EH (cell line): ENCODE results near the gene MAP1LC3B2.

Experiments used
- DNase-seq: peaks from one replicate; pipeline ENCODE4 v3.0.0-alpha.2; 2015; ENCODE audit warnings: low read depth

Gene MAP1LC3B2

GRCh38 chr12:116559162-116559935, at the start of gene MAP1LC3B2:
TSS of gene MAP1LC3B2 (plus strand) at chr12:116559381. CDS start at chr12:116575943, 16,562 bp downstream.
- DNase-seq, result peak; percentile 51

- no peak for DNase-seq
Measured at GRCh38 chr12:116513944-116514343, 45.2 kb upstream of the MAP1LC3B2 start.

DNA sequence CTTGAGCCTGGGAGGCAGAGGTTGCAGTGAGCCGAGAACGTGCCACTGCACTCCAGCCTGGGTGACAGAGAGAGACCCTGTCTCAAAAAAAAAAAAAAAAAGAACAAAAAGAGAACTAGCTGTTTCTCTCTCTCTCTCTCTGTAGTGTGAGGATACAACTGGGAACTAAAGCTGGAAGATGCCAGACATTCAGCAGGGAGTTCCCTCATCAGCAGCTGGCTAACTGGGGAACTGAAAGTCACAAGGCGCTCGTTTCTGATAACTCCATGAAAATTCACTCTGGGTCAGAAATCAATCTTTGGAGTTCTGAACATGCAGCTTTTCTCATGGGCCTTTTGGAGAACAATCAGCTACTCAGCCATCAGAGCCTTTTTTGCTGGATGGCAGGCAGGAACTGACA, 43.5 kb upstream of the MAP1LC3B2 start:
- DNase-seq, result no peak

DNA sequence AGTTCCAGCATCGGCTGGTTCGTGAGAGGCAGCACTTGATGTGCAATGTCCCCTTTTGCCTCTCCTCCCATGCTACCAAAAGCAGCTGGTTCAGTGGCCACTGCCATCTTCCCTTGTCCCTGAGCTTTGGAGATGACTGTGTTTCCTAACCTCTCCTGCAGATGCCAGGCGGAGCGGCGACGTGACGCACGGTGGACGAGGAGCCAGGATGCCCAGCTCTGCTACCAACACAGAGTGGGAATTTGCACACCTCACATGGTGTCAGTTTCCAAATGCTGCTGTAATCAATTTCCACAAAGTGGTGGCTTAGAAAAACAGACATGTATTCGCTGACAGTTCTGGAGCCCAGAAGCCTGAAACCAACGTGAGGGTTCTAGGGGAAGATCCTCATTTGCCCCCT, 42.5 kb upstream of the MAP1LC3B2 start:
- no peak for DNase-seq

DNA sequence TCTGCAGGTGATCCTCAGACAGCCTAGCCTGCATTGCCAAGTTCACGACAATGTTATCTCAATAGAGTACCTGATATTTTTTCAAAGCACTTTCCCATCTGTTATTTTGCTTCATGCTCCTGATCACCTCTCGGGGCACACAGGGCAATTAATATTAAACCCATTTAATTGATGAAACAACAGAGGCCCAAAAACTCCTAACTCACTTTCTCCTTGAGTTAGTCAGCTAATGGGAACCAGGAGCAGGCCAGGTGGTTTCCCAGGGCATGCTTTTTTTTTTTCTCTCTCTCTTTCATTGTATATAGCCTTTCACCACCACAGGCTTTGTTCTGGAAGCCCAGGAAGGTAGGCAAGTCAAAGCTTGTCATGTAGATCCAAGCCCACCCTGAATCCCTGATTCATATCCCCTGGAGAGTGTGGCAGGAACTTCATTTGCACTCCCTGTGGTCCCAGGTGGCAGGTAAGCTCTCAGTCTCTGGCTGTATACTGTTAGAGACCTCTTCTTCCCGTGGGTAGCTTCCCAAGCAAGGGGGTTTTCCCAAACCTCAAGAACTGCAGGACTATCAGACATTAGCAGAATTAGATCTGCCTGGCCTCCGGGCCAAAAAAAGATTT, 41.6 kb upstream of the MAP1LC3B2 start:
- DNase-seq, result no peak

DNA sequence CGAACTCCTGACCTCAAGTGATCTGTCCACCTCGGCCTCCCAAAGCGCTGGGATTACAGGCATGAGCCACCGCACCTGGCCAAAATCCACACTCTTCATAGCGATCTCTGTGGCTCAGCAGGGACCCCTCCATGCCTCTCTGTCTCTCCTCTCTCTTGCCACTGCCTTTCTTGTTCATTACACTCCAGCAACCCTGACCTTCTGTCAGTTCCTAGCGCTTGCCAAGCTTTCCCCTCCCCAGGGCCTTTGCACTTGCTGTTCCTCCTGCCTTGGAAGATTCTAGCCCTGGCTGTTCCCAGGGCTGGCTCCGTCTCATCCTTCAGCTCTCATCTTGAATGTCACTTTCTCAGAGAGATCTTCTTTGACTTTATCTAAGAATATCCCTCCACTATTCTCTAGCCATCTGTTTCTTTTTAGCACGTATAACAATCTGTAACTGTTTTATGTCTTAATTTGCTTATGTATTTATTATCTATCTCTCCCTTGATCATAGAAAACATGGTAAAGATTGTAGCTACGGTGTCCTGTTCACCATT, 38.9 kb upstream of the MAP1LC3B2 start:
- DNase-seq, result no peak

GRCh38 chr12:116520801-116521471, 38.2 kb upstream of the MAP1LC3B2 start:
- peak; percentile 90 for DNase-seq

- no peak for DNase-seq
Measured at GRCh38 chr12:116524311-116524710, 34.9 kb upstream of the MAP1LC3B2 start.

- peak; percentile 55 for DNase-seq
Measured at GRCh38 chr12:116524964-116525379, 34.2 kb upstream of the MAP1LC3B2 start.

DNA sequence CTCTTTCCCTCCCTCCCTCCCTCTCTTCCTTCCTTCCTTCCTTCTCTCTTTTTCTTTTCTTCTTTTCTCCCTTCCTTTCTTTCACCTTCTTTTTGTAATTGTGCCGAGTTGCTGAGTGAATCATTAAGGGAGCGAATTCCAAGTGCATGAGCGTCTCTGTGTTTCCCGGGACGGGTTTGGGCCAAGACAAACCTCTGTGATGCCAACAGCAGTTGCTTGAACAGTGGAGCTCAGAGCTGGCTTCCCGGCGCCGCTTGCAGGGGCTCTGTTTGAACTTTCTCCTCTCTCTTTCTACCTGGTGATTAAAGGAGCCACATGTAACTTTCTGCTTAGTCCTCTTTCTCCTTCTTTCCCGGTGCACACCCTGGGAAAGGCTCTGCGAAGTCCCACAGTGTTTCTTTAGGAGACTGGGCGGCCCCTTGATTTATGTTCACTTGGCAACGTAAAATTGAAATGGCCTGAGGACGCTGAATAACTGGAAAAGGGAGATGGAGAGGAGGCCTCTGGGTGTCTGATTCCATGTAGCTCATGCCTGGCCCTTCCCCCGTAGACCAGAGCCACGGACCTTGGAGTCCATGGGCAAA, 33.7 kb upstream of the MAP1LC3B2 start:
- peak; percentile 95 for DNase-seq

DNA sequence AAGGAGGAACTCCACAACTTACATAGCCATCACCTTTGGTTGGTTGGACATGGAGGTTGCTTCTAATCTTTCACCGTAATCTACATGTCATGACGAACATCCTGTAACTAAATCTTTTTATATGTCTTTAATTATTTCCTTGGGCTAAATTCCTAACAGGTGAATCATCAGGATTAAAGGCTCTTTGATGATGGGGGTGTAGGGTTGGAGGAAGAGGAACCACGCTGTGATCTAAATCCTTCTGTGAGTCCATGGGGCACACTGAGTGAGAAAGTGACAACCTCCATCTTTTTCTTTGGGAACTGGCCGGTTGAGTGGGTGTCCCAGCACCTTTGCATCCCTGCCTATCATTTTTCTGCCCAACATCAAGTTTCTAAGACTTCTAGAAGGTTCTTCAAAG, 31.1 kb upstream of the MAP1LC3B2 start:
- peak; percentile 89 for DNase-seq

DNA sequence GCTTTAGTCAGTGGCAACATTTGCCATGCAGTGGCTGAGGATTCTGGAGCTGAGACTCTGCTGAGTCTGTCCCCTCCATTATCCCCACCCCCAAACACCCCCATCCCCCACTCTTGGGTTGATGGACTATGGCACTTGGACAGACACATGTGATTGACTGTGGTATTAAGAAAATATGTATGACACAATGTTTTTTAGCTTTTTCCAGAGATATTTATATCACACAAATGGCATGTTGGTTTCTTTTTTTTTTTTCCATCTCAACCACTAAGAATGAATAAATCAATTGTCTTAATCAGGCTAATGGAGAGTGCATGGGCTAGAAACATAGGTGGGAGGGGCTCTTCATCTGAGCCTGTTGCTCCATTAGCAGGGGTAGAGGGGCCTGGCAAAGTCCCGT, 30.7 kb upstream of the MAP1LC3B2 start:
- DNase-seq, result peak; percentile 77

DNA sequence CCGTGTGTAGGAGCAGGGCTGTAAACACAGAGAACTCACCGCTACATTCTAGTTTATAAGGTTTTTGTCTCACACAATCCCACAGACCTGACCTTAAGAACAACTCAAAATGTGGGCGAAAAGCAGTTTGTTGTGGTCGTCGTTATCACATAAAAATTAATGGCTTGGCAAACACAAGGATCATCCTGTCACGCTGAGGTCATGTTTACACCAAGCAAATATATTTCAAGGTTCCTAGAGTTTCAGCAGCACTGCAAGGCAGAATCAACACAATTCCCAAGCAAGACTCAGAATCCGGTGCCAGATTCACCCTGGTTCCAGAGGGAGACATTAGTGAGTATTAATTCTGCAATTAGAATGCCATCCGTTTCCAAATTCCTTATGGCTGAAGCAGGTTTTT, 30.1 kb upstream of the MAP1LC3B2 start:
- peak; percentile 90 for DNase-seq

DNA sequence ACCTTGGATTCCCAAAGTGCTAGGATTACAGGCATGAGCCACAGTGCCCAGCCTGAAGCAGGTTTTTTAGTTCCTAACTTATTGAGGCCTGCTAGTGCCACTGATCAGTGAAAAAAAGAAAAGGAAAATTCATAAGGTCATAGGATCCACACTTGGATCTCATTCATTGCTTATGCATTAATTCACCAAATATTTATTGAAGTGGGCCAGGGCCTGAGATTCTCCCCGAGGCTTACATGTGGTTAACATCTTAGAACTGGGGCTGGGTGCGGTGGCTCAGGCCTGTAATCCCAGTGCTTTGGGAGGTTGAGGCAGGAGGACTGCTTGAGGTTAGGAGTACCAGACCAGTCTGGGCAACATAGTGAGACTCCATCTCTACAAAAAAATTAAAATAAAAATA, 29.5 kb upstream of the MAP1LC3B2 start:
- peak; percentile 72 for DNase-seq

DNA sequence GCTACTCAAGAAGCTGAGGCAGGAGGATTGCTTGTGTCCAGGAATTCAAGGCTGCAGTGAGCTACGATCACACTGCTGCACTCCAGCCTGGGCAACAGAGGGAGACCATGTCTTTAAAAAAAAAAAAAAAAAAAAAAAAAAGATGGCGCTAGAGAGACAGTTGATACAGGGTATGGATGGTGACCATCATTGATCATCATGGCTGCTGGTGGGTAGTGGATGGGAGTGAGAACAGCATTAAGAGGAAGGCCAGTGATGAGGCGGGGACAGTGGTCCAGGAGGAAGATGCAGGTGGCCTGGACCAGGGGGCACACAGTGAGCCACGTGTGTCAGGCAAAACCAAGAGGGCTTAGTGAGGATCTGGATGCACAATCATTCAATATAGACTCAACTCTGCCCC, 26.8 kb upstream of the MAP1LC3B2 start:
- DNase-seq, result no peak

DNA sequence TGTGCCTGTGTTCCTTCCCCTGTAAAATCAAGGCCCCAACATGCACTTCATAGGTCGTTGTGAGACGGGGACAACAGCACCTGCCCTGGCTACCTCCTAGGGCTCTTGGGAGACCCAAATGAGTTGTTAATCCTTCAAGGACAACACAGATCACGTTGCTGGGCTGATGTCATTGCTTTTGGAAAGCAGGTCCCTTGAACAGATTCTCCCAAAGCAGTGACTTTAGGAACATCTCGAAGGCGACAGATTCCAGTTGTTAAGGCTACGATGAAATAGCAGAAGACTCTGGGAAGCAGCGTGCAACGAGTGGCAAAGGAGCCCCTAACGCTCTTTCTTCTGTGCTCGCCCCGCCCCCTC, 26.2 kb upstream of the MAP1LC3B2 start:
- DNase-seq, result no peak

DNA sequence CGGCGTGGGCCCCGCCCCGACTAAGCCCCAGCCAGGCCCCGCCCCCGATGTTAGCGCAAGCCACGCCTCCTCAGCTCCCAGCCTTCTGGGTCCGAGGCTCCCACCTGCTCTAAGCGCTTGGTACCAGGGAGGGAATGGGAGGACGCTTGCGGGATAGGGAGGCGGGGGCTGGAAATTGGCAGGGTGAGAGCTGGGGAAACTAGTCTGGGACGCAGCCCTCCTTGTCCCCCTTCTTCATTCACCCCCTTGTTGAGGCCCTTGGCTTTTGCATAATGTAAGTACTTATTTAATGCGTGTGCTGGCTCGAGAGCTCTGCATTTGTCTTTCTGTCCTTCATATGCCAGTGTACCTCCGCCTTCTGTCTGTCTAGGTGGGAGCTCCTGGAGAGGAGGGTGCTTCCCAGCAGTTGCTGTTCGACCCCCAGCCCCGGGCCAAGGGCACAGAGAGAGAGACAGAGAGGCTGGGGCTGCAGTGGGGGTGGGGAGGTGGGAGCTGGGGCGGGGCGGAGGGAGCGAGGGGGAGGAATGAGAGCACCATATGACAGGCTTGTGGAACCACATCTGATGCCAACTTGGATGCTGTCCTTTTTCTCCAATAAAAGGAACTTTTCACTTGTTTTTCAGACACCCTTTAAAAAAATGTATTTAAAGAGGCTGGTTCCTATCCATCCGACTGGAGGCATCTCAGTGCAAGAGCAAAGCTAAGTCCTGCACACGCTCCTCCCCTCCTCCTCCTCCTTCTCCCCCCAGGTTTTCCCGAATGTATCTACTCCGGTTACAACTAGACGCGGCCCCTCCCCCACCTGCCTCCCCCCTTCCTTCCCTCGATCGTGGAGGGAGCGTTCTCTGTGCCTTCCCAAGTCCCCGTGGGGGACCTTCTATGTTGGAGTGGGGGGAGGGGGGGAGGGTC, 25.6 kb upstream of the MAP1LC3B2 start:
- DNase-seq, result peak; percentile 77

DNA sequence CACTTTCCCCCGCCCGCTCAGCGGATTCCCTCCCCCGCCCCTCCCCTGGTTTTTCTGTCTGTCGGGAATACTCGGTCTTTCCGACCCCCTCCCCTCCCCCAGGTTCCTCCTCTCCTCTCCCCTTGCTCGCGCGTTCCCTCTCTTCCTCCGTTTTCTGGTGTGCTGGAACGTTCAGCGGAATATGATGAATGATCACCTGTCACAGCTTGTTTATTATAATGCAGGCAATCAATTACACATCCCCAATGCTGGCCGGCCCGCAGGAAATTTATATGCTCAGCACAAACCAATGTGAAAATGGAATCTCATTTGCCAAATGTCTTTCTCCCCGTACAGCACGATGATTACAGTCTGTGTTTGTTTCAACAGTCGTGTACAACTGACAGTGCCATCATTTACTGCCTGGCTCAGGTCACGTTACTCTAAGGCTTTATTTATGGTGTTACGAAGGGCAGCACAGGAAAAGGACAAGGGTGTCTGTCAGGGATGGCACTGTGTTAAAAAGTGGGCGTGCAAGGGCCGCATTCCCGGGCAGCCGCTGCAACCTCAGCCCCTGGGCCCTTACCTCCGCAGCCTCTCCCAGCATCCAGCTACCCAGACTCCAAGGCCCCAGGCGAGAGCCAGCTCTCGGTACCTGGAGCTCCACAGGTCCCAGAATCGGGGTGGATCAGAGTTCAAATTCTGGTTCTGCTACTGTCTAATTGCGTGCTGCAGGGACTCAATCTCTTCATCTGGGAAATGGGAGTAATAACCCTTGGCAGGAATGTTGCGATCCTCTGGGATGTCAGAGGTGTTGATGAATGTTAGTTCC, 24.7 kb upstream of the MAP1LC3B2 start:
- DNase-seq, result peak; percentile 23

DNA sequence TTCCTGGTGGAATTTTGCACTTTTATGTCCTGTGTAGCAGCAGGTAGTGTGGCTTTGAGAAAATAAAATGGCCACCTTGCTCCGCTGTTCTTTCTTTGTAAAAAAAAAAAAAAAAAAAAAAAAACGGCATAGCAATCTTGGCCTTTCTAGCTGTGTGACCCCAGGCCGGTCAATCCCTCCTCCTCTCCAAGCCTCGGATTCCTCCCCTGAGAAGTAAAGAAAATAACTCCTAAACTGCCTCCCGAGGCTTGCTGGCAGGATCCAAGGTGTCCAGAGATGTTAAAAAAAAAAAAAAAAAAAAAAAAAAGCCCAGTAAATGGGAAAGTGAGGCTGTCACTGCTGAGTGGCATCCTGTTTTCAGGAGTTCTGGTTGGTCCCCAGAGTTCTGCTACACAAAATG, 23.9 kb upstream of the MAP1LC3B2 start:
- DNase-seq, result no peak

DNA sequence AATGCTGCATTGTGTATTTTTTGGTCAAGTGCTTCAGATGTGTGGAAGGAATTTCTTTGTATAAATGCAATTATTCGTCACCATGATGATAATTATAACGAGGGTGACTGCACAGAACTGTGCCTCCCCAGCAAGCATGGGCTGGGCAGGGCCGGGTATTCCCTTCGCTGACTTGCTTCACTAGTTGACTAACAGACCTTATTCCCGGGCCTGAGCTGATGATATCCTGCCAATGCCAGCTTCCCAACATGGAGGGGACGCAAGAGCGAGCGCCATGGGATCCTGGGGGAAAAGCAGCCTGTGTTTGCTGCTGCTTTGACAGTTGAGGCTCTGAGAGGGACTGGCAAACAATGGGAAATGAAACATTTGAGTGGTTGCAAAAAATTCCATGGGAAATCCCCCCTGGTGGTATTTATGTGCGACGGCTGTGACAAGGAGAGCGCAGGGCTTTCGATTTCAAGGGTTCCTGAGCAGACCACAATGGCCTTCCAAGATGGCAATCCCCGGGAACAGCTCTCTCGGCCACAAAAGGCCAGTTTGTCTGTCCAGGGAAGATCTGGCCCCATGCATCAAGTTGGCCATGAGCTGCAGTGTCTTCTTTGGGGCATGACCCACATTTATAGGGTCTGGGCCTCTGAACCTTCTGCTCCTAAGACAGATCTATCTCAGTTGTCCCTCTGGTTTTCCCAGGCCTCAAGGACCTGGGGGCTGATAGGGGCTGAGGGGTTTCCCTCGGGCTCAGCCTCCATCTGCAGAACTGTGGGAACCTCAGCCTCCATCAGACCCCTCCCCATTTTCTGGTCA, 21.9 kb upstream of the MAP1LC3B2 start:
- DNase-seq, result no peak
